Measurements from ENCODE around the gene PCMT1.
A peak's percentile ranks its signal among the peaks of the same experiment; 100 is the strongest.

The PCMT1 gene

DNA sequence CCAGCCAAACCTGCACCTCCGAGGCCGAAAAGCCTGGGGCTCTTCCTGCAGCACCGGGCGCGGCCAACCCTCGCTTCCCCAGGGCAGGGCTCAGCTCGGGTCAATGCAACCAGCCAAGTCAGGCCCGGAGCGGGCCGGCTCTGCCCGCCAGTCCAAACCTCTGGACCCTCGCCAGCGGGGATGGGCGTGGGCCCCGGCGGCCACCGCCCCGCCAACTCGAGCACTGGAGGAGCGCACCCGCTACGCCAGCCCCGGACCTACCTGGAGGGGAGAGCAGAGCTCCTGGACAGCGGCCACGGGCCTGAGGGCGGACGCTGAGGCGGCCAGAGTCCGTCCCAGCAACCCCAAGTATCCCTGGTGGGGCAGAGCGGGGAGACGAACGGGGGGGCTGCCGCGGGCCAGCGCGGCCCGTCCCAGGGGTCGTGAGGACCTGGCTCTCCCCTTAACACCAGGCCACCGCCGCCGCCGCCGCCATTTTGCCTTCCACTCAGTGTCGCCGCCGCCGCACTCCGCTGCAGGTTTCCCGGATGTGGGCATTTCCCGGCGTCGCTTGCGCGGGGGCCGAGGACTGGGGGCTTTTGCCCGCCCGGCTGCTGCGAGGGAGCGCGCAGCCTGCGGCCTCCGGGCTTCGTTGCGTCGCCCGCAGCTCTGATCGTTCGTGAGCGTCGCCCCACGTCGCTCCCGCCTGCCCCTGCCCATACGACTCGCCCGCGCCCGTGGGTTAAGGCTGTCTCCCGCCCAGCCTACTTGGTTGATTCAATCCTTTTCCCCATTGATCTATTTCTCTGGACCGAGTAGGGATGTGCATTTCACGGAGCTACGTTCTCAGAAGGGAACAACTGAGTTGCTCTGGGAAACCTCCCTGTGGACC, 31.7 kb upstream of the PCMT1 start, which contains the start of gene LATS1:
LATS1 (minus strand) TSS at position 514 of the 871 bp plus-strand sequence. CDS start 15,975 bp downstream, outside the sequence.
- peak; percentile 74 for TF ChIP-seq ZFX (IDR thresholded peaks at IDR 0.05)
- TF ChIP-seq, protein P1, sequence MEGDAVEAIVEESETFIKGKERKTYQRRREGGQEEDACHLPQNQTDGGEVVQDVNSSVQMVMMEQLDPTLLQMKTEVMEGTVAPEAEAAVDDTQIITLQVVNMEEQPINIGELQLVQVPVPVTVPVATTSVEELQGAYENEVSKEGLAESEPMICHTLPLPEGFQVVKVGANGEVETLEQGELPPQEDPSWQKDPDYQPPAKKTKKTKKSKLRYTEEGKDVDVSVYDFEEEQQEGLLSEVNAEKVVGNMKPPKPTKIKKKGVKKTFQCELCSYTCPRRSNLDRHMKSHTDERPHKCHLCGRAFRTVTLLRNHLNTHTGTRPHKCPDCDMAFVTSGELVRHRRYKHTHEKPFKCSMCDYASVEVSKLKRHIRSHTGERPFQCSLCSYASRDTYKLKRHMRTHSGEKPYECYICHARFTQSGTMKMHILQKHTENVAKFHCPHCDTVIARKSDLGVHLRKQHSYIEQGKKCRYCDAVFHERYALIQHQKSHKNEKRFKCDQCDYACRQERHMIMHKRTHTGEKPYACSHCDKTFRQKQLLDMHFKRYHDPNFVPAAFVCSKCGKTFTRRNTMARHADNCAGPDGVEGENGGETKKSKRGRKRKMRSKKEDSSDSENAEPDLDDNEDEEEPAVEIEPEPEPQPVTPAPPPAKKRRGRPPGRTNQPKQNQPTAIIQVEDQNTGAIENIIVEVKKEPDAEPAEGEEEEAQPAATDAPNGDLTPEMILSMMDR (conservative IDR thresholded peaks at IDR 0.05): no peak
- H3K27ac ChIP-seq: peak within 1 kb of the TSS; percentile 94

DNA sequence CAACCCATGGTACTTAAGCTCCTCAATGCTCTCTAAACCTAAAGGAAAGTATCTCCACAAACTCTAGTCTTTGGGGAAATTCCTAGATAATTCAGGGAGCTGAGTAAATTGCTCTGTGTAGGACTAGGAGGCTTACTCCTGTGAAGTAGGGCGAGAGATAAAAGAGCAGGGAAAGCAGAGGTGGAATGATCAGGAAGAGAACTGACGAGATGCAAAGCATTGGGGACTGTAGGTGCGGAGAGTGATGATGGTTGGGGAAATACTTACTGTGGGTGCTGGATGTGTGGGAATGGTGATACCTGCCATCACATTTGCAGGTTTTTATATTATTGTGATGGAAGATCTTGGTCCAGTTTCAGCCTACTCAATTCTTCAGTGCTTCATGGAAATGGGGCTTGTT, 30.0 kb upstream of the PCMT1 start:
- H3K27ac ChIP-seq: no peak overlapping the region
- TF ChIP-seq, protein P1 (conservative IDR thresholded peaks at IDR 0.05): no peak

DNA sequence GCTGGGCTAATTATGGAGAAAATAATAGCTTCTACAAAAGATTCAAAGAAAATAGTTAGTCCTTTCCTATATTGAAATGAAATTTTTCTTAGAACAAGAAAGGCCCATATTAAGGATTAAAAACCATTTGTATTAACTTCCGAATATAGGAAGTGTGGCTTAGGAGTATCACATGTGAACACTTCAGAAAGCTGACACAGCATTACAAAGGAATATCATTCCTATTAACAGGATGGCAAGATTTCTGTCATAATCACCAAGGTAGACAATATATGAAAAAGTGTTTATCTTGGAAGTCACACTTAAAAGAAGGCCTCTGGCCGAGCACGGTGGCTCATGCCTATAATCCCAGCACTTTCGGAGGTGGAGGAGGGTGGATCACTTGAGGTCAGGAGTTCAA, 26.3 kb upstream of the PCMT1 start:
- TF ChIP-seq, protein P1 (conservative IDR thresholded peaks at IDR 0.05): no peak
- no peak for TF ChIP-seq ZFX (IDR thresholded peaks at IDR 0.05)
- no peak overlapping the region for H3K27ac ChIP-seq

DNA sequence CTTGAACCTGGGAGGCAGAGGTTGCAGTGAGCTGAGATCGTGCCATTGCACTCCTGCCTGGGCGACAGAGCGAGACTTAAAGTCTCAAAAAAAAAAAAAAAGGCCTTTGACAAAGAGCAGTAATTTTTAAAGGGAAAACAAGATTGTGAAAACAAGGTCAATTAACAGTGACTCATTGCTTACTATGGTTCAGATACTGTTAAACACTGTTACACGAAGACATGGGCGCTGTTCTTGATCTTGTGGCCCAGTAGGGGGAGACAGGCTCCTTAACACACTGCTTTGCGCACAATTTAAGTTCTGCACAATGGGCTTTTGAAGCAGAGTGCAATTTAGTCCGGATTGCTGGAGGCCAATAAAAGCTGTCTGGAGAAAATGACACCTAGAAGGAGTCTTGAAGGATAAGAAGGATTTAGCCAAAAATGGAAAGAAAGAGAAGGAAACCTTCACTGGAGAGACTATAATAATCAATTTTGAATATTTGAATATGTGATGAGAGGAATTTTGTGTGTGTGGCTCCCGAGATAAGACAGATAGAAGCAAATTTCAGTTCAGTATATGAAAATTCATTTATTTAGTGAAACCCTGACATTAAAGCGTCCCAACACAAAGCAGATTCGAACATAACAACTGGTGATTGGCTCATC, 25.6 kb upstream of the PCMT1 start:
- TF ChIP-seq ZFX (IDR thresholded peaks at IDR 0.05): no peak
- TF ChIP-seq, protein P1 (conservative IDR thresholded peaks at IDR 0.05): peak; percentile 80

GRCh38 chr6:149725785-149726184, 23.8 kb upstream of the PCMT1 start:
- H3K27ac ChIP-seq: no peak overlapping the region
- TF ChIP-seq, protein P1 (conservative IDR thresholded peaks at IDR 0.05): no peak
- no peak for TF ChIP-seq ZFX (IDR thresholded peaks at IDR 0.05)

More for the DNA sequence above, 25.6 kb upstream of the PCMT1 start:
- no peak overlapping the region for H3K27ac ChIP-seq

DNA sequence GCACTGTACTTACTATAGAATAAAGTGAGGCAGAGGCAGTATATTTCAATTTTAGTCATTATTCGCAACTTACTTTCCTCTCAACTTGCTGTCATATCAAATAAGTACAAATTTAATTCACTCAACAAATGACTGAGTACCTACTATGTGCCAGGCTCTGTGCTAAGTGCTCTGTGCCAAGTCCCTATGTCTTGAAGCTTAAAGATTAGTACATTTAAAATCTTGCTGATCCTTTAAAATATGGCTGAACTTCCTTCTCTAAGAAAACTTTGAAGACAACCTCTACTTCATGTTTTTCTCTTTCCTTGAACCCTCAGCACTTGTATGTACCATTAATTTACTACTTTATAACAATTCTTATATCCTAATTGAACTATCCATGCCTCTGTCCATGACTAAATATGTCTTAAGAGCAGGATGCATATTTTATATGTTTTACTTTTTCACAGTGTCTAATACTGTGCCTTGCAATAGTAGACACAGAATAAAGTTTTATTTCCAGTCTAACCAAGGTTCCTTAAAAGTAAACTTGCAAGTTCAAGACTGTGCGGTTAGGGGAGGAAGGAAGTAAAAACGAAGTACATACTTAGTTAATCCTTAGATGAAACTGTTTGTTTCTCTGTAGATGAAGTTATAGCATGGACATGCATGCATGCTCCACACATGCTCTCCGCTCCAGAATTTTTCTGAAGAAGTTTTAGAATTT, 21.6 kb upstream of the PCMT1 start:
- H3K27ac ChIP-seq: no peak overlapping the region

More for the DNA sequence above, 21.6 kb upstream of the PCMT1 start:
- TF ChIP-seq ZFX (IDR thresholded peaks at IDR 0.05): no peak
- TF ChIP-seq, protein P1 (conservative IDR thresholded peaks at IDR 0.05): no peak

Measured in C4-2B (cell line).